HG03064 (cell line): Measurements from ENCODE around the gene ZNF219.

ENCODE experiments used
- ATAC-seq: cut with Tn5 transposase; IDR thresholded peaks from one replicate; pipeline ENCODE4 v1.9.1; 2021; ENCODE audit warnings: low read depth; ENCODE audit not compliant: unreplicated experiment

The ZNF219 gene

DNA sequence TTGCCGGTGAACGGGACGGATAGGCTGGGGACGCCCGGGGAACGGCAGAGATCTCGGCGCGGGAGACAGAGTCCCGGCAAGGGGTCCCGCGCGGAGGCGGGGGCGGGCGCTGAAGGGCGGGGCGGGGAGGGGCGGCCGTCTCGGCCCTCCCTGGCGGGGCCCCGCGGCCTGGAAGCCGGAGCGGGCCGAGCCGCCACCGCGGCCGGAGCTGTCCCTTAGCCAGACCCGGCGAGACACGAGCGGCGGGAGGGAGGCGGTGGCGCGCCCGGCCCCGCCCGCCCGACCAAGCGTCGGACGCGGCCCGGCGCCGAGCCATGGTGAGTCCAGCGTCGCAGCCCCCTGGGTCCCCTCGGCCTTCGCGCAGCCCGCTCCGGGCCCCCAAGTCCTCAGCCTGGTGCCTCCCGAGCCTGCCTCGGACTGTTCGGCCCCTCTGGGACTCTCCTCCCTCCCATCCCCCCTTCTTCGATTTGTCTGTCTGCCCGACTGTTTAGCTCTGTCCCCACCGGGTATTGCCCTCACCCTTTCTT lies 28.3 kb downstream of the ZNF219 start, which contains the start of gene ARHGEF40:
ARHGEF40 (plus strand) TSS at position 222 of the 527 bp plus-strand sequence; CDS start at position 315, 93 bp downstream.
- ATAC-seq = no peak

GRCh38 chr14:21069388-21070082 lies 28.9 kb downstream of the ZNF219 start:
- no peak for ATAC-seq

GRCh38 chr14:21068521-21069387 lies 29.7 kb downstream of the ZNF219 start:
- ATAC-seq = no peak

DNA sequence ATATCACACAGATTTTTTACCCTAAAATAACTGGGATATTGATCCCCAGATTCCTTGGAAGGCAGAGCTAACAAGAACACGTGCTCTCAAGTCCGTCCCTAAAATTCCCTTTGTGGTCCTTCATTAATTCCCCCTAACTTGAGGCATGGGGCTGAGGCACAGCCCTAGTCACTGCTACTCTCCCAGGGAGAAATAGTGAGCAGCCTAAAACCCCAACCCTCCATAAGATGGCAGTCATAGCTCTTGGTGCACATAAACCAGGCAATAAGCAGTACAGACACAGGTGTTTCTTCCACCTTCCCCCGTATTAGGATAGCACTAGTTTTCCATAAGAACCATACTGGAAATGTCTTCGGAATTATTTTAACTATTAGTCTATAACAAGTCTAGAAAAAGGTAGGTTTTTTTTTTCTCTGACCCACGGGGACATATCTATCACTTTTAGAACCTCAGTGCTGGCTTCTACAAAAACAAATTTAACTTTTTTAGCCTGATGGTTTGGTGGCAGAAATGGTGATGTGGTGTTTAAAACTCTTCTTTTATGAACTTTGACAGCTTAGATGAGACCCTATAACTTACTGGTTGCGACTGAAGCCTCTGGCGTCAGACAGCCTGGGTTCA lies 31.5 kb downstream of the ZNF219 start:
- ATAC-seq = no peak

DNA sequence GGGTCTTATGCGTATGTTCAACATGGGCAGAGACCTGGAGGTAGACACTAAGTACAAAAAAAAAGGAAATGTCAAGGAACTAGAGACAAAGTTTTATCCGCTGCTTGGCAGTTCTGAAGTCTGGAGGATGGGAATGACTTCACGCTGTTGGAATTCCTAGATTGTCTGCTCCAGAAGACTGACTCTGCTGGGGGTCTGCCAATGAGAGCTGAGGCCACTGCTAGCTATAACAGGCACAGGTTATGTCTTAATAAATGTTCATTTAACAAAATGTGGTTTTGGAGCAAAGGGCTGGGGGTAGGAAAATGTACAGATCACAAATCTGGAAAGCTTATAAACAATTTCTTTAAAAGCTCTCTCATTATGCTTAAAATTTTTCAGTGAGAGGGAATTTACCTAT lies 35.0 kb downstream of the ZNF219 start:
- no peak for ATAC-seq

GRCh38 chr14:21061347-21061668 lies 37.1 kb downstream of the ZNF219 start:
- no peak for ATAC-seq

DNA sequence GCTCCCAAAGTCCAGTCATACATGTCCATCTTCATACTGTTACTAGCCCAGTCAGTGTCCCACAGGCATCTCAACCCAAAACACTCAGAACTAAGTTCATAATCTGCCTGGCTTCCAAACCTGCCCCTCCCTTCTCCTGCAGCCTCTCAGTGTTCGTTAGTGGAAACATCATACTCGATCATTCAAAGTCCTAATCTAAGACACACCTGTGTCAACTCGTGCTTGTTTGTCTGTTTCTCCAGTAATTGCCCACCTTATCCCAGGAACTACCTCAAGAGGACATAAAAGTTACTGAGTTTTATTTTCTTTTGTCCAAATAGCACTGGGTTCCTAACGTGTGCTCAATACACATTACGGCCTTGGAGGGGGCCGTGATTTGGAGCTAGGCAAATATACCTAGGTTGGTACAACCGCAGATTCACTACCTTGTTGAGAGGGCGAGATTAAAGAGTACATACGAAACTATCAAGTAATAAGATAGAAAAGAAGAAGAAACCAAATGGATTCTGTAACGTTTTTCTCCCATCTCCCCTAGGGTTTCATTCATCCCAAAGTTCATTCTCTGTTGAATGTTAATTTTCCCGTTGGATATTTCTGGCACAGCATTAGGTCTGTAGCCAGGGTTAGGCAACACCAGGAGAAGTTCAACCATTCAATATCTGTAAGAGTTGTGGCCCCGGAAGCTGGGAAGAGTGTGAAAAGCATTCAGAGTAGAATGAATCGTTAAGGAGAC lies 37.7 kb downstream of the ZNF219 start:
- no peak for ATAC-seq

- ATAC-seq = no peak
Measured at GRCh38 chr14:21059842-21060613, 38.4 kb downstream of the ZNF219 start.

DNA sequence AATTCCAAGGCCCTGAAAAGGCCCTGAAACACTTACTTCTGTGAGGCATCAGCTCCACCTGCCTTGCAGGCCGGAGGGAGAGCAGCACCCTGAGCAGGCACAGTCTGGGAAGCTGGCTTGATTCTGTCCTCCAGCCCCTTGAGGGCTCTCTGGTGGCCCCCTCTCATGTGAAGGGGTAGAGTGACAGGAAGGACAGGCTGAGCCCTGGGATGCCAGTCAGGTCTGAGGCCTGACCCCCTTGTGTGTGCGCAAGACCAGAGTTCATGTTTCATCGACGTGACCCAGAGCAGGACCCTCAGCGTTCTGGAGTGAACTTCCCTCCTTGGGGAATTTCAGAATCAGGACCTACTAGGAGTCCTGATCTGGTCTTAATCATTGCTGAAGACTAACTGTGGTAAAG lies 39.6 kb downstream of the ZNF219 start:
- no peak for ATAC-seq

- no peak for ATAC-seq
Measured at GRCh38 chr14:21057803-21058675, 40.4 kb downstream of the ZNF219 start, which contains the start of gene RNASE8. Gene RNASE8 (plus strand): TSS chr14:21057822. CDS start chr14:21057893, 71 bp downstream.

DNA sequence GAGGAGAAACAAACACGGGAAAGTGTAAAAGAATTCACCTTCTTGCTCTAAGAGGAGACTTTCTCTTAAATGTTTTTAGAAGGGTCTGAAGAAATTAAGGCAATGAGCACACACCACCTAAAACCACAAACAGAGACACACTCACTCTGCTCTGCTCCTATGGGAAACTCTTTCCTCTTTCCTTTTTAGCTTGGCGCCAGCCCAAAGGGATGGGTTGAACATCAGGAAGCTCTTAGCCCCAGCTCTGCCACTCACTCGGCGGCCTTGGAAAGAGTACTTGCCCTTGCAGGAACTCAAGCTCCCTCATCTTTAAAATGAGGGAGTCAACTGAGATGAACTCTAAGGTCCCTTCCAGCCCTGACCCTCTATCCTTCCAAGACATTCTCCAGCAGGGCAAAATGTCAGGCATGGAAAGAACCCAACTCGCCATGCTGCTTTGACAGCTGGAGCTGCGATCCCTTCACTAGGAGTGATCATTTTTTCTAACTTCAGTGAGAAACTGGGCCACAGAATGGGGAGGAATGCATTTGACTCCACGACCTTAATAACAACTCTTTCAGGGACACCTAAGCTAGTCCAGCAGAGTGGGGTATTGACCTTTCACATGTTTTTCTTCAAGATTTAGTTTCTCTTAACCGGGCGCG lies 41.8 kb downstream of the ZNF219 start:
- ATAC-seq = no peak

DNA sequence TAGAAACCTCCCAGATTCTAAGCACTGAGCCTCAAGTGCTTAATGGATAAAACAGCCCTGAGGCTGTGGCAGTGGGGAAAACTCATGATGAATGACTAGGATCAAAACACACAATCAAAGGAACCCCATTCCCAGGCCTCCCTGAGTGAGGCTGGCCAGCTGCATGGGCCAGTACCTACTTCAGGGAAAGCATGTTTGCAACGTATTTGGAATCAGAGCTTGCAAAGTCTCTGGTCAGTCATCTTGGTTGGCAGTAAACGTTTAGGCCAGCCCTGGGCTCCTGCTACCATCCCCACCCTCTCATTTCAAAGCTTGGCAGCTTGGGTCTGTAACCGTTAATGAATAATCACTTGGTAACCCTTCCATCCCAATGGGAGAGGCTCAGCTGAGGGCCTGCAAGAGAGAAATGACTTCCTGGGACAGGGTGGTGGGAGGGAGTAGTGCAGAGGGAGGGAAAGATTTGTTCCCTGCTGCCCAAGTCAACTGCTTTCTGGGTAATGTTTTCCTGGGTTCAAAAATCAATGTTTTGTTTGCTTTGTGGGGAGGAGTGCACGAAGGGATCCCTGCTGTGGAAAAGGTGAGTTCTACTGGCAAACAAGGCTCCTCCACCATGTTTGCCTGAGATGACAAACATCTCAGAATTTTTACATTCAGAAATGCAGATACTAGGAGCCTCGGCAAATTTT lies 42.9 kb downstream of the ZNF219 start:
- no peak for ATAC-seq

- no peak for ATAC-seq
Measured at GRCh38 chr14:21054768-21055145, 43.7 kb downstream of the ZNF219 start.

- ATAC-seq = no peak
Measured at GRCh38 chr14:21054123-21054767, 44.2 kb downstream of the ZNF219 start.

- no peak for ATAC-seq
Measured at GRCh38 chr14:21053184-21054122, 45.0 kb downstream of the ZNF219 start.

DNA sequence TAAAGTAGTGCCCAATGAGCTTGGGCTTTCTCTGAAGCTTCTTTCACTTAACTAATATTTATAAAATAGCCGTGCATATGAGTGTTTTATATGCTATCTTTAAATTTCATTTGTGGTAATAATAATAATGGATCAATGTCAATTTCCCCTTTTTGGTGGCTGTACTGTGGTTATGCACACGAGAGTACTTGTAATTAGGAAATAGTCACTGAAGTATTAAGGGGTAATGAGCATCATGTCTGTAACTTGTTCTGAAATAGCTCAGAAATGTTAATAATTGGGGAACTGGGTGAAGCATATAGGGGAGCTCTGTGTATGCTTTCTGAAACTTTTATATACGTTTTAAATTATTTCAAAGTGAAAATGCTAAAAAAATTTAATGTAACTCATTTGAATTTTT lies 47.9 kb downstream of the ZNF219 start:
- ATAC-seq = no peak
